Caco-2 (cell line): Measurements from ENCODE around the gene CRB1. TPM values are rescaled to one million over a fixed set of nuclear protein-coding genes. Genes with fewer than 3 reads are reported as not detected.

Source experiments
- BruUV-seq: library from RNA; stranded (reverse); fragments of 400-500 nt; replicated peaks from 2 replicates; lab custom pipeline; 2021; lab: Mats Ljungman, UMichigan
- CTCF ChIA-PET: fragments of 300-600 bp; sonication (Branson Sonifier 250); formaldehyde crosslinking; loops from one replicate; lab custom pipeline; 2022; ENCODE audit warnings: antibody characterized with exemption; lab: Charles Lee
- POLR2A ChIA-PET: fragments of 300-600 bp; sonication (Branson Sonifier 250); formaldehyde crosslinking; loops from one replicate; lab custom pipeline; 2022; ENCODE audit warnings: antibody characterized with exemption; lab: Charles Lee
- DNase-seq, 2 experiments: peaks; one replicate each; pipeline versions ENCODE4 v3.0.0 to v3.0.0-alpha.2; 2020 to 2022
- H3K27me3 ChIP-seq: replicated peaks from 2 replicates; pipeline ENCODE4 v1.6.0; 2011; ENCODE audit warnings: low read length; ENCODE audit not compliant: control insufficient read depth, insufficient read depth
- H3K36me3 ChIP-seq: 2 replicates; pipeline ENCODE4 v1.5.1; 2011; ENCODE audit warnings: low read length; ENCODE audit not compliant: control insufficient read depth, insufficient read depth
- H3K4me1 ChIP-seq: fragments of 250-450 bp; sonication (Bioruptor Pico); 2 replicates; pipeline ENCODE4 v1.5.1; 2020; ENCODE audit warnings: mild to moderate bottlenecking
- H3K4me3 ChIP-seq: 2 replicates; pipeline ENCODE4 v1.5.1; 2011; ENCODE audit warnings: low read depth, mild to moderate bottlenecking, control low read depth, low read length
- H3K9me3 ChIP-seq: fragments of 250-450 bp; sonication (Bioruptor Pico); 2 replicates; pipeline ENCODE4 v1.5.1; 2020; ENCODE audit warnings: mild to moderate bottlenecking, moderate library complexity
- H3K27ac Mint-ChIP-seq: one replicate; pipeline ENCODE4 v1.8.0; 2022; ENCODE audit warnings: mixed read lengths; ENCODE audit not compliant: unreplicated experiment
- H3K27me3 Mint-ChIP-seq: one replicate; pipeline ENCODE4 v1.8.0; 2022; ENCODE audit warnings: mixed read lengths; ENCODE audit not compliant: insufficient read depth, unreplicated experiment
- H3K36me3 Mint-ChIP-seq: one replicate; pipeline ENCODE4 v1.8.0; 2022; ENCODE audit warnings: mild to moderate bottlenecking, mixed read lengths; ENCODE audit not compliant: insufficient read depth, unreplicated experiment
- H3K4me1 Mint-ChIP-seq: one replicate; pipeline ENCODE4 v1.8.0; 2022; ENCODE audit warnings: low read depth, mixed read lengths; ENCODE audit not compliant: unreplicated experiment
- H3K4me3 Mint-ChIP-seq: one replicate; pipeline ENCODE4 v1.8.0; 2022; ENCODE audit warnings: mild to moderate bottlenecking, moderate library complexity, mixed read lengths; ENCODE audit not compliant: unreplicated experiment
- H3K9me3 Mint-ChIP-seq: one replicate; pipeline ENCODE4 v1.8.0; 2022; ENCODE audit warnings: mixed read lengths; ENCODE audit not compliant: unreplicated experiment
- CTCF ChIP-seq, 2 experiments: fragments of 200-600 bp in 1 of 2; IDR thresholded peaks; 1 replicate in 1 of 2; 2 replicates in 1 of 2; pipeline versions ENCODE4 v1.5.1 to v1.8.0; 2011 to 2022; ENCODE audit warnings: antibody characterized with exemption in 1 of 2, control low read depth in 1 of 2, inconsistent platforms in 1 of 2, low read depth in 1 of 2, low read length in 1 of 2, mild to moderate bottlenecking in 1 of 2, moderate library complexity in 1 of 2; ENCODE audit not compliant: insufficient read depth in 1 of 2, severe bottlenecking in 1 of 2, unreplicated experiment in 1 of 2
- intact Hi-C: fragments of 100-400 bp; cut with micrococcal nuclease; formaldehyde crosslinking; loops from one replicate; pipeline ENCODE4 v1.10.0; 2022; ENCODE audit not compliant: unreplicated experiment
- total RNA-seq: library from RNA; stranded (reverse); gene quantifications from 2 replicates; pipeline ENCODE4 v1.2.3, GENCODE V29; 2022

Gene CRB1
- total RNA-seq, 1 experiment from 2014 or later = not detected

DNA sequence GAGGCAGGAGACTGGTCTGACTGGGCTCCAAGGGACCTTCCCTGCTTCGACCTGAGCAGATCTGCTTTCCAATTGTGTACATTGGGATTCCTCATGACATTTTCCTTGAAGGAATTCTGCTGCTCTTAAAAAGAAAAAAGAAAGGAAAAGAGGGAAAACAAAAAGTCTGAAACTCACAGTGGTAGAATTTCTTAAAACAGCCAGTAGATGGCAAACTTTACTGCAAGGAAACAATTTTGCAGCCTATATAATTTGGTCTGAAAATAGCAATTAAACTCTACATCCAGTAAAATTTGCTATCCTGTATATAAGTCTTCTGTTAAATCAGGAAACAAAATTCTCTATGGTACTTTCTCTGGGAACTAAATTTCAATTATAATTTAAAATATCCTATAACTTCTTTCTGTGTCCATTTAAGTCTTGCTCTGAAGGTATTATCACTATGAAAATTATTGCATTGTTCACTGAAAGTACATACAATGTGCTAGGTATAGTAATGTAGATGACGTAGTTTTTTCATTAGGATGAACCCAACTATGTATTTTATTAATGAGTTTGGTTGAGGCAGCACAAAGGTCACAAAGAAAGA, 59.8 kb downstream of the CRB1 start:
- ChIA-PET POLR2A (no interaction called here), CTCF (no interaction called here)
- Histone ChIP-seq H3K9me3 (no peaks in the 10 kb centered on the region), H3K27me3 (no peaks in the 10 kb centered on the region), H3K36me3 (no peaks in the 10 kb centered on the region), H3K4me1 (no peaks in the 10 kb centered on the region), H3K4me3 (no peak overlapping the region)
- Mint-ChIP-seq H3K4me3 (no peak overlapping the region), H3K9me3 (no peaks in the 10 kb centered on the region), H3K27me3 (peaks cover 3% of the 10 kb centered on the region), H3K36me3 (no peaks in the 10 kb centered on the region), H3K27ac (no peak overlapping the region), H3K4me1 (no peaks in the 10 kb centered on the region)
- intact Hi-C loops = loop anchor here (1.0 kb wide), 2 partner anchors 29 to 148 kb away; no protein-coding TSS in a partner anchor
- BruUV-seq = no TSS peak
- peak; percentile 41 to 43 for TF ChIP-seq CTCF (IDR thresholded peaks at IDR 0.05; ENCODE audit: insufficient read depth in 1 of 2, low read depth in 1 of 2, low read length in 1 of 2, severe bottlenecking in 1 of 2, unreplicated experiment in 1 of 2)
- no peak for DNase-seq

- TF ChIP-seq CTCF (IDR thresholded peaks at IDR 0.05; ENCODE audit: insufficient read depth in 1 of 2, low read depth in 1 of 2, low read length in 1 of 2, severe bottlenecking in 1 of 2, unreplicated experiment in 1 of 2) = no peak
- no peak overlapping the region for H3K27ac Mint-ChIP-seq
- peaks cover 5% of the 10 kb centered on the region for H3K27me3 Mint-ChIP-seq
- Histone ChIP-seq H3K36me3 (no peaks in the 10 kb centered on the region), H3K4me1 (no peaks in the 10 kb centered on the region), H3K4me3 (no peak overlapping the region), H3K9me3 (no peaks in the 10 kb centered on the region), H3K27me3 (no peaks in the 10 kb centered on the region)
- H3K36me3 Mint-ChIP-seq = no peaks in the 10 kb centered on the region
- no peak for DNase-seq
- no TSS peak for BruUV-seq
- ChIA-PET POLR2A (no interaction called here), CTCF (no interaction called here)
- H3K9me3 Mint-ChIP-seq = no peaks in the 10 kb centered on the region
- no peaks in the 10 kb centered on the region for H3K4me1 Mint-ChIP-seq
- H3K4me3 Mint-ChIP-seq = no peak overlapping the region
- intact Hi-C loops = no loop called here
These were observed 62.2 kb downstream of the CRB1 start for GRCh38 chr1:197330213-197330612.

DNA sequence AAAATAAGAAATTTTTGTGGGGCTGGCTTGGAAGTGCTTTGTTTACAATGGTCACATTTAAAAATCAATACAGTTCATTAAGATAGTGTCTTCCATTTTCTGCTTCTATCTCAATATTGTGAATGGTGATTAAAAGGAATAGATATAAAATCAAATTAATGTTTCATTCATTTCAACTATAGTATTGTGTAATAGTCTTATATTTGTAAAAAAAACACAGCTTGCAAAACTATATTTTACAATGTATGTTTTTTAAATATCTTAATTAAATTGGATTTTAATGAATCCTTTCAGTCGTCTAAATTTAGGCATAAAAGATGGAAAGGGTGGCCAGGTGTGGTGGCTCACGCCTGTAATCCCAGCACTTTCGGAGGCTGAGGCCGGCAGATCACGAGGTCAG, 63.5 kb downstream of the CRB1 start:
- no peaks in the 10 kb centered on the region for H3K9me3 Mint-ChIP-seq
- DNase-seq = no peak
- intact Hi-C loops = no loop called here
- no peaks in the 10 kb centered on the region for H3K36me3 Mint-ChIP-seq
- Histone ChIP-seq H3K4me1 (no peaks in the 10 kb centered on the region), H3K36me3 (no peaks in the 10 kb centered on the region), H3K9me3 (no peaks in the 10 kb centered on the region), H3K4me3 (no peak overlapping the region), H3K27me3 (no peaks in the 10 kb centered on the region)
- peaks cover 5% of the 10 kb centered on the region for H3K27me3 Mint-ChIP-seq
- ChIA-PET POLR2A (no interaction called here), CTCF (interaction anchor here (1.2 kb wide), 1 partner anchor 151 kb away, joined by 3 read pairs; no protein-coding TSS in a partner anchor)
- H3K4me1 Mint-ChIP-seq = no peaks in the 10 kb centered on the region
- TF ChIP-seq CTCF (IDR thresholded peaks at IDR 0.05; ENCODE audit: insufficient read depth in 1 of 2, low read depth in 1 of 2, low read length in 1 of 2, severe bottlenecking in 1 of 2, unreplicated experiment in 1 of 2) = no peak
- no TSS peak for BruUV-seq
- no peak overlapping the region for H3K4me3 Mint-ChIP-seq
- H3K27ac Mint-ChIP-seq = no peak overlapping the region
